A549 (cell line): ENCODE results near the gene C17orf113. TPM values are rescaled to one million over a fixed set of nuclear protein-coding genes. Genes with fewer than 3 reads are reported as not detected.
A peak's percentile ranks its signal among the peaks of the same experiment; 100 is the strongest.

Experiments
- ATAC-seq, 2 experiments: fragments of 200-7000 bp in 1 of 2; fragments of >200 bp in 1 of 2; cut with Nextera tagmentation in 1 of 2; cut with Tn5 transposase in 1 of 2; 3 replicates each; pipeline versions ENCODE4 v1.8.0 to v1.9.1; 2018 to 2020; ENCODE audit warnings: mild to moderate bottlenecking in 1 of 2, moderate library complexity in 1 of 2
- CTCF ChIA-PET: fragments of 300-600 bp; sonication (Branson Sonifier 250); formaldehyde crosslinking; extraction: SDS; loops from one replicate; lab custom pipeline; 2021; ENCODE audit warnings: antibody characterized with exemption, inconsistent platforms; lab: Yijun Ruan, JAX
- POLR2A ChIA-PET: fragments of 350-600 bp; formaldehyde crosslinking; extraction: SDS; loops from one replicate; lab custom pipeline; 2021; ENCODE audit warnings: antibody characterized with exemption, inconsistent platforms; lab: Yijun Ruan, JAX
- DNase-seq, 2 experiments: peaks; one replicate each; pipeline versions ENCODE4 v3.0.0 to v3.0.0-alpha.2; 2011 to 2016; ENCODE audit warnings: low read depth in 1 of 2, low spot score in 1 of 2
- FAIRE-seq: peaks from 2 replicates; lab custom pipeline; 2011; peaks lifted over from hg19 to GRCh38; lab: Jason Lieb, UNC
- H3K27ac ChIP-seq, 2 experiments: fragments of >200 bp; sonication (Bioruptor Twin); formaldehyde crosslinking; 3 replicates each; pipeline ENCODE4 v1.5.1; 2016 to 2017
- H3K4me1 ChIP-seq: fragments of >200 bp; sonication (Bioruptor Twin); formaldehyde crosslinking; 3 replicates; pipeline ENCODE4 v1.6.1; 2016
- H3K4me2 ChIP-seq: fragments of >200 bp; sonication (Bioruptor Twin); formaldehyde crosslinking; 3 replicates; pipeline ENCODE4 v1.6.1; 2016
- H3K4me3 ChIP-seq: fragments of >200 bp; sonication (Bioruptor Twin); formaldehyde crosslinking; 3 replicates; pipeline ENCODE4 v1.5.1; 2016
- H3K9me3 ChIP-seq: fragments of >200 bp; sonication (Bioruptor Twin); formaldehyde crosslinking; 3 replicates; pipeline ENCODE4 v1.6.1; 2016
- CBX8 ChIP-seq: fragments of 200-600 bp; sonication (generic); IDR thresholded peaks from 2 replicates; pipeline ENCODE4 v1.6.1; 2016
- CEBPB ChIP-seq, 2 experiments: fragments of >200 bp in 1 of 2; sonication (Bioruptor Twin) in 1 of 2; formaldehyde crosslinking in 1 of 2; IDR thresholded peaks; 2 replicates each; pipeline ENCODE4 v1.6.1; 2012 to 2016
- CHD2 ChIP-seq: fragments of 150-350 bp; IDR thresholded peaks from 2 replicates; pipeline ENCODE4 v1.6.1; 2014; ENCODE audit warnings: low read length; ENCODE audit not compliant: partially characterized antibody
- CTCF ChIP-seq: fragments of >200 bp; sonication (Bioruptor Twin); formaldehyde crosslinking; IDR thresholded peaks from 3 replicates; pipeline ENCODE4 v1.5.1; 2016
- EHF ChIP-seq: fragments of 250-450 bp; sonication (Bioruptor Pico); IDR thresholded peaks from 2 replicates; pipeline ENCODE4 v1.5.0; 2020; ENCODE audit warnings: mild to moderate bottlenecking
- EHMT2 ChIP-seq: fragments of 200-600 bp; sonication (generic); IDR thresholded peaks from 2 replicates; pipeline ENCODE4 v1.6.1; 2016; ENCODE audit warnings: antibody characterized with exemption, low read depth, mild to moderate bottlenecking, moderate library complexity
- EP300 ChIP-seq, 2 experiments: fragments of >200 bp; sonication (Bioruptor Twin); formaldehyde crosslinking; IDR thresholded peaks; 2 replicates in 1 of 2; 3 replicates in 1 of 2; pipeline ENCODE4 v1.6.1; 2016 to 2017
- FOXS1 ChIP-seq: fragments of 250-450 bp; sonication (Bioruptor Pico); IDR thresholded peaks from 2 replicates; pipeline ENCODE4 v1.5.0; 2020; ENCODE audit warnings: mild to moderate bottlenecking, moderate library complexity
- GATA3 ChIP-seq: IDR thresholded peaks from 2 replicates; pipeline ENCODE4 v1.6.1; 2012; ENCODE audit warnings: borderline replicate concordance
- HOXA7 ChIP-seq: fragments of 250-450 bp; sonication (Bioruptor Pico); IDR thresholded peaks from 2 replicates; pipeline ENCODE4 v1.5.0; 2020; ENCODE audit warnings: mild to moderate bottlenecking, moderate library complexity
- JUN ChIP-seq, 2 experiments: fragments of >200 bp; sonication (Bioruptor Twin); formaldehyde crosslinking; IDR thresholded peaks; 2 replicates in 1 of 2; 3 replicates in 1 of 2; pipeline ENCODE4 v1.6.1; 2016 to 2017
- MAX ChIP-seq: IDR thresholded peaks from 2 replicates; pipeline ENCODE4 v1.6.1; 2012
- MAZ ChIP-seq: fragments of 150-350 bp; IDR thresholded peaks from 2 replicates; pipeline ENCODE4 v1.6.1; 2014; ENCODE audit warnings: antibody characterized with exemption, low read depth, low read length, borderline replicate concordance
- NFE2L2 ChIP-seq: fragments of 150-350 bp; conservative IDR thresholded peaks from 2 replicates; pipeline ENCODE4 v1.6.1; 2014; ENCODE audit warnings: low read length
- PHF8 ChIP-seq: fragments of 200-600 bp; sonication (generic); IDR thresholded peaks from 2 replicates; pipeline ENCODE4 v1.6.1; 2016; ENCODE audit warnings: low read depth, mild to moderate bottlenecking, antibody characterized with exemption, moderate library complexity, borderline replicate concordance
- RAD21 ChIP-seq, 2 experiments: fragments of >200 bp in 1 of 2; sonication (Bioruptor Twin) in 1 of 2; formaldehyde crosslinking in 1 of 2; IDR thresholded peaks in 1 of 2; conservative IDR thresholded peaks in 1 of 2; 2 replicates in 1 of 2; 3 replicates in 1 of 2; pipeline ENCODE4 v1.6.1; 2012 to 2018; ENCODE audit warnings: inconsistent platforms in 1 of 2
- RARB ChIP-seq: fragments of 250-450 bp; sonication (Bioruptor Pico); IDR thresholded peaks from 2 replicates; pipeline ENCODE4 v1.8.0; 2021; ENCODE audit warnings: mild to moderate bottlenecking, moderate library complexity
- RFX5 ChIP-seq: fragments of 450-650 bp; IDR thresholded peaks from 2 replicates; pipeline ENCODE4 v1.7.1; 2014; ENCODE audit warnings: antibody characterized with exemption, mild to moderate bottlenecking, moderate library complexity
- RNF2 ChIP-seq: fragments of 200-600 bp; sonication (generic); IDR thresholded peaks from 2 replicates; pipeline ENCODE4 v1.6.1; 2016; ENCODE audit warnings: low read depth, mild to moderate bottlenecking, antibody characterized with exemption, moderate library complexity, borderline replicate concordance
- SMC3 ChIP-seq: fragments of >200 bp; sonication (Bioruptor Twin); formaldehyde crosslinking; IDR thresholded peaks from 3 replicates; pipeline ENCODE4 v1.6.1; 2018; ENCODE audit warnings: inconsistent platforms
- SREBF2 ChIP-seq: fragments of 450-650 bp; IDR thresholded peaks from 2 replicates; pipeline ENCODE4 v1.6.1; 2014; ENCODE audit warnings: mild to moderate bottlenecking, moderate library complexity
- ZFP36 ChIP-seq: fragments of 450-650 bp; IDR thresholded peaks from 2 replicates; pipeline ENCODE4 v1.6.1; 2014; ENCODE audit warnings: borderline replicate concordance; ENCODE audit not compliant: partially characterized antibody
- WGBS: methylation state at CpG from one replicate; pipeline ENCODE4 v1.1.6; 2017; ENCODE audit errors: missing lambda C conversion rate; 5-methylcytosine and 5-hydroxymethylcytosine counted together
- polyA plus RNA-seq, 4 experiments: library from polyadenylated mRNA; depleted of rRNA in 3 of 4; stranded (reverse); fragments of >200 nt; fragmentation: RNase III in 1 of 4; extraction: RNeasy Plus Mini Kit Qiagen cat#74134 plus additional on column Dnase treatment in 1 of 4; gene quantifications; 2 replicates in 3 of 4; 3 replicates in 1 of 4; pipeline ENCODE4 v1.2.3, GENCODE V29; 2011 to 2017
- TF ChIP-seq, protein P1 (sequence below): fragments of 250-450 bp; sonication (Bioruptor Pico); IDR thresholded peaks from 2 replicates; pipeline ENCODE4 v1.5.0; 2021; ENCODE audit warnings: mild to moderate bottlenecking, moderate library complexity, borderline replicate concordance
- TF ChIP-seq, protein P2 (sequence below): fragments of 250-450 bp; sonication (Bioruptor Pico); IDR thresholded peaks from 2 replicates; pipeline ENCODE4 v1.5.0; 2020; ENCODE audit warnings: low read depth, mild to moderate bottlenecking, moderate library complexity
- TF ChIP-seq, protein P3 (sequence below): IDR thresholded peaks from 2 replicates; pipeline ENCODE4 v1.6.1; 2012; ENCODE audit warnings: low read depth, borderline replicate concordance

Gene C17orf113
- polyA plus RNA-seq, 2 of the 4 experiments (the other 2 are of a cell fraction): 0.67 to 1.0 TPM

DNA sequence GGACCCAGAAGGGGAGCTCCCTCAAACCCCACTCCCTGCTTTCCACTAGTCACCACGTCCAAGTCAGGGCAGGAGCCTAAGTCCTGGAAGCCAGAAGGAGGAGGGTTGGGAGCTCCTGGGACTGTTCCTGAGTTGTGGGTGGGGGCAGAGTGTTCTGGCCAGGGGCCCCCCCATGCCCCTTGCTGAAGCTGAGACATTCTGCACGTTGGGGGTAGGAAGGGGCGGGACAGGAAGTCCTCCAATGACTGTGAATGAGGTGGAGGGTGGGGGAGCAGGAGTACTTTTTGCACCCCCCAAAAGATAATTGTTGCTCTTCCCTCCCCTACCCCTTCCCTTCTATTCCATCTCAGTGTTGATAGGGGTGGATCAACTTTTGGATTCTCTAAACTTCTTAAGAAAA lies 21.4 kb upstream of the C17orf113 start:
- CTCF ChIA-PET: interaction anchor here (0.6 to 3.3 kb wide), 16 partner anchors 8 to 356 kb away, joined by 3 to 11 read pairs (median 4); partner anchors contain the start of genes DNAJC7, KCNH4 and NKIRAS2
- TF ChIP-seq MAX (no peak), RNF2 (no peak), EHF (CRISPR knock-in tag) (no peak), EP300 (IDR thresholded peaks at IDR 0.05) (no peak)
- TF ChIP-seq, protein P1, sequence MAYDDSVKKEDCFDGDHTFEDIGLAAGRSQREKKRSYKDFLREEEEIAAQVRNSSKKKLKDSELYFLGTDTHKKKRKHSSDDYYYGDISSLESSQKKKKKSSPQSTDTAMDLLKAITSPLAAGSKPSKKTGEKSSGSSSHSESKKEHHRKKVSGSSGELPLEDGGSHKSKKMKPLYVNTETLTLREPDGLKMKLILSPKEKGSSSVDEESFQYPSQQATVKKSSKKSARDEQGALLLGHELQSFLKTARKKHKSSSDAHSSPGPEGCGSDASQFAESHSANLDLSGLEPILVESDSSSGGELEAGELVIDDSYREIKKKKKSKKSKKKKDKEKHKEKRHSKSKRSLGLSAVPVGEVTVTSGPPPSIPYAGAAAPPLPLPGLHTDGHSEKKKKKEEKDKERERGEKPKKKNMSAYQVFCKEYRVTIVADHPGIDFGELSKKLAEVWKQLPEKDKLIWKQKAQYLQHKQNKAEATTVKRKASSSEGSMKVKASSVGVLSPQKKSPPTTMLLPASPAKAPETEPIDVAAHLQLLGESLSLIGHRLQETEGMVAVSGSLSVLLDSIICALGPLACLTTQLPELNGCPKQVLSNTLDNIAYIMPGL (CRISPR knock-in tag): no peak
- Histone ChIP-seq H3K4me3 (peak overlapping the region; percentile 44), H3K4me1 (peaks cover 4% of the 10 kb centered on the region; the same call in 2 of the 3 replicates), H3K4me2 (peak overlapping the region; percentile 90), H3K9me3 (no peaks in the 10 kb centered on the region), H3K27ac (peak overlapping the region in 1 of 2 experiments; percentile 83; a peak in 3 of 6 replicates)
- WGBS: 28% methylated on average over 3 of the region's 3 CpGs
- DNase-seq (no peak), ATAC-seq (peak in 1 of 2 experiments; percentile 7; a peak in 3 of 6 replicates), FAIRE-seq (no peak)
- POLR2A ChIA-PET: interaction anchor here (1.2 kb wide), 1 partner anchor 50 kb away, joined by 3 read pairs; the partner anchor contains the start of gene KAT2A

DNA sequence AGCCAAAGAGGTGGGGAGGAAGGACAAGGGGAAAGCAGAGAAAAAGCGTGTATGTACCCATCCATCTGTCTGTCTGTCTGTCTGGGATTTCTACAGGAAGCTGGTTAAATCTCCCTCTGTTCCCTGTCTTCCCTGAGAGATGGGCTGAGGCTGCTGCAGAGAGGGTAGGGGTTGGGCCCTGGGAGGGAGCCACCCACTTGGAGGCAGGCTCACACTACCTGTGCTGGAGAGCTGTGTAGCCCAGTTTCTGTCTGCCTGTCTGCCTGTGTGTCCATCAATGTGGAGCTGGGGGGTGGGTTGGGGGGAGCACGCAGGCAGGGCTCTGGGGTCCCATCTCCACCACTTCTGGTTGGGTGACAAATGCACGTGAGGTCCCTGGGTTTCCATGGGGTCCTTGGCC lies 18.6 kb upstream of the C17orf113 start:
- no peak overlapping the region for H3K4me3 ChIP-seq
- no peaks in the 10 kb centered on the region for H3K9me3 ChIP-seq
- ATAC-seq (peak in 1 of 2 experiments; percentile 44; a peak in 3 of 6 replicates), FAIRE-seq (no peak), DNase-seq (no peak)
- H3K4me1 ChIP-seq: peaks cover 4% of the 10 kb centered on the region; the same call in 2 of the 3 replicates
- CTCF ChIA-PET: interaction anchor here (0.6 to 16.9 kb wide), 9 partner anchors 10 to 63 kb away, joined by 3 to 454 read pairs (median 28); partner anchors contain the start of genes DHX58, KAT2A and ZNF385C
- POLR2A ChIA-PET: no interaction called here
- H3K4me2 ChIP-seq: no peak overlapping the region
- 56% methylated on average over 1 of the region's 3 CpGs for WGBS
- no peak overlapping the region for H3K27ac ChIP-seq
- no peak for TF ChIP-seq RAD21 (conservative IDR thresholded peaks at IDR 0.05 in 1 of 2, IDR thresholded peaks at IDR 0.05 in 1 of 2)
- no peak for TF ChIP-seq SREBF2
- TF ChIP-seq PHF8: no peak
- TF ChIP-seq, protein P2, sequence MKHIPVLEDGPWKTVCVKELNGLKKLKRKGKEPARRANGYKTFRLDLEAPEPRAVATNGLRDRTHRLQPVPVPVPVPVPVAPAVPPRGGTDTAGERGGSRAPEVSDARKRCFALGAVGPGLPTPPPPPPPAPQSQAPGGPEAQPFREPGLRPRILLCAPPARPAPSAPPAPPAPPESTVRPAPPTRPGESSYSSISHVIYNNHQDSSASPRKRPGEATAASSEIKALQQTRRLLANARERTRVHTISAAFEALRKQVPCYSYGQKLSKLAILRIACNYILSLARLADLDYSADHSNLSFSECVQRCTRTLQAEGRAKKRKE: no peak
- TF ChIP-seq EHMT2: no peak
- no peak for TF ChIP-seq CEBPB (IDR thresholded peaks at IDR 0.05)
- TF ChIP-seq GATA3: no peak
- TF ChIP-seq MAZ: no peak
- no peak for TF ChIP-seq EP300 (IDR thresholded peaks at IDR 0.05)
- TF ChIP-seq JUN (IDR thresholded peaks at IDR 0.05): no peak
- TF ChIP-seq FOXS1 (CRISPR knock-in tag): no peak
- TF ChIP-seq RARB: no peak
- TF ChIP-seq EHF (CRISPR knock-in tag): no peak
- no peak for TF ChIP-seq ZFP36

DNA sequence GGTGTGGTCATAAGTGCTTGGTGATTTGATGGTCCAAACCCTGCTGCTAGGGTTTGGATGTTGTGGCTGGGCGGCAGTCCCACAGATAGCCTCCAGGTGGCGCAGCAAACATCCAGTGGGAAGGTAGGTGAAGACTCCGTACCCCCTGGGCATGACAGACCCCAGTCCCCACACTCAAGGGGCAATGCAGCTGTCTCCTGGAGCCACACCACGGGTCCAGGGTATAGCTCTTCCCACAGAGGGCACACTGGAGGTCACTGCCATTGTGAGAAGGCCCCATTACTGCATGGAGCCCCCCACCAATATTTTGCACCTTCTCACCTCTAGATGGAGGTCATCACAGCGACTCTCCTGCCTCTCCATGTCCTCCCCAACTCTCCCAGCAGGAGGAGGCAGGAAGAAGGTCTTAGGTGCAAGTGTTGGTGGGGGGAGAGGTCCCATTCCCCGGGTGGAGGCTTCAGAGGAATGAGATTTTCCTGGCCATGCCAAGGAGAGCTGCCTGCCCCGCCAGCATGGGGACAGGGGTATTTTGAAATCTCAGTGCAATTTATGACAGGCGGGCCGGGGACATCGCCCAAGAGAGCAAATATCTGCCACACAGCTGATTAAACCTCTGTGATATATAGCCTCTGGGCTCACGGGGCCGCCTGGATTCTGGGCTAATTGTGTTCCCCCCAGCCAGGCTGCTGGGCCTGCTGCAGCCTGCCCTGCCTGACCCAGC lies 17.1 kb upstream of the C17orf113 start:
- FAIRE-seq (peak; percentile 72), DNase-seq (peak; percentile 68 to 79), ATAC-seq (peak; percentile 62 to 84)
- ChIA-PET POLR2A (interaction anchor here (0.6 kb wide), 1 partner anchor 26 kb away, joined by 3 read pairs; no protein-coding TSS in a partner anchor), CTCF (interaction anchor here (0.6 to 16.9 kb wide), 28 partner anchors 10 to 970 kb away, joined by 3 to 454 read pairs (median 5); partner anchors contain the start of genes DHX58, KAT2A, NKIRAS2 and ZNF385C)
- Histone ChIP-seq H3K4me3 (no peak overlapping the region), H3K27ac (no peak overlapping the region), H3K4me2 (0 out of 3 replicates have a peak overlapping the region, but pooled peaks have one; percentile 22), H3K9me3 (no peaks in the 10 kb centered on the region), H3K4me1 (peaks cover 4% of the 10 kb centered on the region; the same call in 2 of the 3 replicates)
- WGBS: 34% methylated on average over 12 of the region's 12 CpGs
- TF ChIP-seq RFX5 (no peak), CHD2 (no peak), HOXA7 (no peak), RAD21 (conservative IDR thresholded peaks at IDR 0.05 in 1 of 2, IDR thresholded peaks at IDR 0.05 in 1 of 2) (peak; percentile 59 to 67), SREBF2 (no peak), NFE2L2 (no peak), CTCF (peak; percentile 92), SMC3 (peak; percentile 81), CBX8 (no peak), PHF8 (no peak)
- TF ChIP-seq, protein P3, sequence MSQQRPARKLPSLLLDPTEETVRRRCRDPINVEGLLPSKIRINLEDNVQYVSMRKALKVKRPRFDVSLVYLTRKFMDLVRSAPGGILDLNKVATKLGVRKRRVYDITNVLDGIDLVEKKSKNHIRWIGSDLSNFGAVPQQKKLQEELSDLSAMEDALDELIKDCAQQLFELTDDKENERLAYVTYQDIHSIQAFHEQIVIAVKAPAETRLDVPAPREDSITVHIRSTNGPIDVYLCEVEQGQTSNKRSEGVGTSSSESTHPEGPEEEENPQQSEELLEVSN: no peak
